GM18505 (cell line): ENCODE measurements around the gene COX8A.

Experiments used
- ATAC-seq: cut with Tn5 transposase; IDR thresholded peaks from one replicate; pipeline ENCODE4 v1.9.1; 2021; ENCODE audit not compliant: unreplicated experiment
- POLR2A ChIP-seq: IDR thresholded peaks from 4 replicates; pipeline ENCODE4 v1.6.1; 2011; ENCODE audit warnings: borderline replicate concordance; ENCODE audit not compliant: insufficient read depth, insufficient read length; ENCODE audit errors: extremely low read depth

COX8A gene, protein sequence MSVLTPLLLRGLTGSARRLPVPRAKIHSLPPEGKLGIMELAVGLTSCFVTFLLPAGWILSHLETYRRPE

GRCh38 chr11:63974259-63975143 is at the start of gene COX8A:
COX8A (plus strand) TSS chr11:63974620; CDS start chr11:63974681, 61 bp downstream.
- peak; percentile 86 for TF ChIP-seq POLR2A
- ATAC-seq: peak; percentile 93

DNA sequence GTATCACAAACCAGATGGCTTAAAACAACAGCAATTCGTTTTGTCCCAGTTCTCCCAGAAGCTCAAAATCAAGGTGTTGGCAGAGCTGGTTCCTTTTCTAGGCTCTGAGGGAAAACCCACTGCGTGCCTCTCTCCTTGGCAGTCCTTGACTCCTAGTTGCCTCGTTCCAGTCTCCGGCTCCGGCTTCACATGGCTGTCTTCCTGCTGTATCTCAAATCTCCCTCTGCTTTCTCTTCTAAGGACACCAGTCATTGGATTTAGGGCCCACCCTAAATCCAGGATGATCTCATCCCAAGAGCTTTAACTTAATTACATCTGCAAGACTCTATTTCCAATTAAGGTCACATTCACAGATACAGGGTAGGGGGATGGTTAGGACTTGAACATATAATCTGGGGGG is 44.8 kb upstream of the COX8A start:
- TF ChIP-seq POLR2A: no peak
- ATAC-seq: no peak

DNA sequence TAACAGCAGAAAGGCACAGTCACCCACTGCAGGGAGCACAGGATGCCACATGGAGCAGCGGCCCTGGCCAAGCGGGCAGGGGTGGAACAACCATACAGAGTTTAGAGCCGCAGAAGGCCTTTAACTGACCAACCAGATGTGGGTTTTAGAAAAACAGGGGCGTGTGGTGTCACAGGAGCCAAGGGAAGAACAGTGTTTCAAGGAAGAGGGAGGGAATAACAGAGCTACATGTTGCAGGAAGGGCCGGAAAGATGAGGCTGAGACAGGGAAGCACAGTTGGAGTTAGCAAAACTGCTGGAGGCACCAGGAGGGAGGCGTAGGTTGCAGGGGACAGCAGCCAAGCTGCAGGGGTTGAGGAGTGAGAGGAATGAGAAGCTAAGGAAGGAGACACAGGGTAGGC is 43.4 kb upstream of the COX8A start:
- no peak for ATAC-seq
- TF ChIP-seq POLR2A: no peak

DNA sequence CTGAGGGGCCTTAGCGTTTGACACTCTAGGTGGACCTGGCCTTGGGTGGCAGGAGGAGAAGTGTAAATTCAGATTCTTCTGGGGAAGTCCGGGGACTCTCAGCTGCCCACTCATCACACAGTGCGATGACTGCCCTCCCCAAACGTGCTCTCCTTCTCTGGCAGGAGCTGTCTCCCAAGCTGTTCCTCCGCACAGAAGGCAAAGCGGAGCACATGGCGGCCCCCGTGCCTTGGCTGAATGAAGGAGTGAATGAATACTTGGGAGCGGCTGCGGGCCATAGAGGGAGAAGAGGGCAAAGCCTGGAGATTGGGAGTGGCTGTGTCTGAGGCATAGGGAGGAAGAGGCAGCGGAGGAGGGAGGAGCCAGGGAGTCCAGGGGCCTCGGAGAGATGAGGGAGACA is 42.5 kb upstream of the COX8A start:
- no peak for TF ChIP-seq POLR2A
- no peak for ATAC-seq

DNA sequence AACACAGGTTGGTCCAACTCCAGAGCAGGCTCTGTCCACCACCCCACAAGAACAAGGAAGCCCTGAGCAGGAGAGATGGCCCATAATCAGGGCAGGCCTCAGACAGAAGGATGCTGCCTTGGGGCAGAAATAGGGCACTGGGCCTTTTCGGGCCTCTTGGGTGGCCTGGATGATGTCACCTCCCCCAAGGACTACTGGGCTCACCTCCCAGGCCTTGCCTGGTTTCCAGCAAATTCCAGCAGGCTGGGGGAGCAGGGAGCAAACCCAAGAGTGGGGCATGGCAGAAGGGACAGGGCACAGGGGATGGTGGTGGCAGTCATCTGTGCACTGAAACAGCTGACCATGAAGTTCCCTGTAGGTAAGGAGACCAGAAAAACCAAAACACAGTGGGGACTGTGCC is 41.0 kb upstream of the COX8A start:
- TF ChIP-seq POLR2A: no peak
- ATAC-seq: no peak

GRCh38 chr11:63937713-63938478 is 36.5 kb upstream of the COX8A start:
- ATAC-seq: peak; percentile 1
- TF ChIP-seq POLR2A: no peak

- peak; percentile 43 for TF ChIP-seq POLR2A
- peak; percentile 92 for ATAC-seq
These were observed 35.7 kb upstream of the COX8A start, which contains the start of gene NAA40 for GRCh38 chr11:63938479-63939396. NAA40 (plus strand) TSS chr11:63939002; CDS start chr11:63939097, 95 bp downstream.

DNA sequence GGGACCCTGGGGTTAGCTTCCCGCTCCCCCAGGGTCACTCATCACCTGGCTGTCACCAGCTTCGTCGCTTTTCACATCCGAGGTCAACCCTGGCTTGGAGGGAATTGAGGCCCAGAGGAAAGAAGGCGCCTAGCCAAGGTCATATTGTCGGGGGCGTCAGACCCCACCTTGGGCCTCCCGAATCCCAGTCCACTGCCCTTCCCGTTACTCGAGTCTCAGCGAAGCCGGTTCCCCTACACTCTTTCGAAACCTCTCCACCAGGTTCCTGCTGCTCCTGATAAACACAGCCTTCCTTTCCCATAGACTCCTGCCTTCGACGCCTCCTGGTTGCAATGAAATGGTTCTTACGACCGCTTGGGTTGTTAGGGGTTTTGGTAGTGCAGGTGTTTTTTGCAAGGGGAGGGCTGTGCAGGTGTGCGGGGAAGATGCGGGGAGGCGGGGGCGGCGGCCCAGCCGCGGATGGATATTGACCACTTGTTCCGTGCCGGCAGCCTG is 35.0 kb upstream of the COX8A start:
- no peak for ATAC-seq
- TF ChIP-seq POLR2A: no peak

- ATAC-seq: no peak
- TF ChIP-seq POLR2A: no peak
These were observed 33.6 kb upstream of the COX8A start for GRCh38 chr11:63940786-63941185.

DNA sequence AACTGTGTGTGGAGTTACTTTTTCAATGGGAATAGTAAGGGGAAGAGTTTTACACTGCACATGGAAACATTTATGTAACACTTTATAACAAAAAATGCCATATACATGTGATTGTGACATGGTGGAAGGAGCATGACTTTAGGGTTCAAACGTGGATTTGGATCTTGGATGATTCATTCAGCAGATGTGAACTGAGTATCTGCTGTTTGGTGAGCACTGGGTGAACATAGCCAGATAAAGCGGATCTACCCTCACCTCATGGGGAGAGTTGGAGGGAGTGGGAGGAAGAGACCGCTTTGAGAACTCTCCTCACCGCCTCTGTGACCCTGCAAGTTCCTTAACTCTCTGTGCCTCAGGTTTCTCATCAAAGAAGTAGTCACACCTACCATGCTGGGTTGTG is 32.5 kb upstream of the COX8A start:
- no peak for TF ChIP-seq POLR2A
- no peak for ATAC-seq

GRCh38 chr11:63942803-63943202 is 31.6 kb upstream of the COX8A start:
- ATAC-seq: no peak
- TF ChIP-seq POLR2A: no peak

DNA sequence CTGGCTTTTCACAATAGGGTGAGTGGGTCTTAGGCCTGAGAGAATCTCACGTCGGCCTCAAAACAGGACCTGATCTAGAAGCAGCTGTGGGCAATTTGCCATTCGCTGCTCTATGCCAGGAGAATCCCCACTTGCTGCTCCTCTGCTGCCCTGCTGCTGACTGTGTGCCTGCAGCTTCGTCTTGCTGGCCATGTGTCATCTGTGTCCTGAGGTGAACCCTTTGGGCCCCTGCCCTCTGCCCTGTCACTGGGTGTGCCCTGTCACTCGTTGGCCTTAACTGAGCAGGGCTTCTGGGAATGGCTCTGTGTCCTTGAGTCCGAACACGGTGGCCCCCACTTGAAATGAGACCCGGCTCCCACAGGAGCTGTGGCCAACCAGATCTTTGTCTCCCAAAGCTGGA is 29.4 kb upstream of the COX8A start:
- TF ChIP-seq POLR2A: no peak
- no peak for ATAC-seq
